HEK293 (cell line): Measurements from ENCODE around the gene HERC4.

Experiments
- CTCF ChIA-PET: fragments of 350-600 bp; formaldehyde crosslinking; extraction: SDS; loops from one replicate; lab custom pipeline; 2021; ENCODE audit warnings: antibody characterized with exemption; lab: Yijun Ruan, JAX
- POLR2A ChIA-PET: fragments of 300-600 bp; formaldehyde crosslinking; extraction: SDS; loops from one replicate; lab custom pipeline; 2020; ENCODE audit warnings: antibody characterized with exemption, inconsistent platforms; lab: Yijun Ruan, JAX
- H3K27ac ChIP-seq: fragments of 200-500 bp; sonication (Bioruptor generic); 2 replicates; pipeline ENCODE4 v1.5.1; 2014; ENCODE audit warnings: low read depth, low read length, control low read depth, inconsistent platforms; ENCODE audit errors: extremely low read depth
- H3K36me3 ChIP-seq, 2 experiments: fragments of 200-500 bp in 1 of 2; sonication (Bioruptor generic) in 1 of 2; 1 replicate in 1 of 2; 2 replicates in 1 of 2; pipeline ENCODE4 v1.5.1; 2014 to 2017; ENCODE audit warnings: inconsistent platforms in 2 of 2, low read length in 2 of 2; ENCODE audit not compliant: control insufficient read depth in 2 of 2, insufficient read depth in 1 of 2
- H3K4me1 ChIP-seq: fragments of 200-500 bp; sonication (Bioruptor generic); 2 replicates; pipeline ENCODE4 v1.5.1; 2014; ENCODE audit warnings: mild to moderate bottlenecking, low read length, inconsistent platforms; ENCODE audit not compliant: control insufficient read depth, insufficient read depth
- H3K4me3 ChIP-seq: 2 replicates; pipeline ENCODE4 v1.5.1; 2011; ENCODE audit warnings: low read depth, mild to moderate bottlenecking, control low read depth, low read length, moderate library complexity
- H3K9me3 ChIP-seq: fragments of 200-500 bp; sonication (Bioruptor generic); 2 replicates; pipeline ENCODE4 v1.5.1; 2014; ENCODE audit warnings: low read depth, low read length, inconsistent platforms; ENCODE audit not compliant: control insufficient read depth, insufficient read depth
- FEZF1 ChIP-seq: fragments of 450-650 bp; formaldehyde crosslinking; IDR thresholded peaks from 2 replicates; pipeline ENCODE4 v1.5.1; 2016; ENCODE audit warnings: missing biosample characterization, missing genetic modification characterization
- KLF1 ChIP-seq: fragments of 450-650 bp; formaldehyde crosslinking; IDR thresholded peaks from 2 replicates; pipeline ENCODE4 v1.5.1; 2016; ENCODE audit warnings: missing biosample characterization, missing genetic modification characterization
- OSR2 ChIP-seq: fragments of 450-650 bp; formaldehyde crosslinking; IDR thresholded peaks from 2 replicates; pipeline ENCODE4 v1.5.1; 2016; ENCODE audit warnings: missing biosample characterization, missing genetic modification characterization
- SP2 ChIP-seq: fragments of 450-650 bp; formaldehyde crosslinking; IDR thresholded peaks from 2 replicates; pipeline ENCODE4 v1.5.1; 2016; ENCODE audit warnings: missing biosample characterization, missing genetic modification characterization
- ZBTB17 ChIP-seq: fragments of 450-650 bp; formaldehyde crosslinking; IDR thresholded peaks from 2 replicates; pipeline ENCODE4 v1.5.1; 2016; ENCODE audit warnings: missing biosample characterization, missing genetic modification characterization
- ZFHX2 ChIP-seq: fragments of 450-650 bp; formaldehyde crosslinking; conservative IDR thresholded peaks from 2 replicates; pipeline ENCODE4 v1.5.1; 2016; ENCODE audit warnings: missing biosample characterization, missing genetic modification characterization
- ZFP37 ChIP-seq: fragments of 450-650 bp; formaldehyde crosslinking; IDR thresholded peaks from 2 replicates; pipeline ENCODE4 v1.5.1; 2016; ENCODE audit warnings: missing biosample characterization, missing genetic modification characterization
- ZNF133 ChIP-seq: fragments of 450-650 bp; formaldehyde crosslinking; IDR thresholded peaks from 2 replicates; pipeline ENCODE4 v1.5.1; 2016; ENCODE audit warnings: missing biosample characterization, missing genetic modification characterization
- ZNF146 ChIP-seq: fragments of 450-650 bp; formaldehyde crosslinking; IDR thresholded peaks from 2 replicates; pipeline ENCODE4 v1.5.1; 2016; ENCODE audit warnings: missing biosample characterization, missing genetic modification characterization
- ZNF155 ChIP-seq: fragments of 450-650 bp; formaldehyde crosslinking; IDR thresholded peaks from 2 replicates; pipeline ENCODE4 v1.5.1; 2016; ENCODE audit warnings: missing biosample characterization, missing genetic modification characterization
- ZNF2 ChIP-seq: fragments of 450-650 bp; formaldehyde crosslinking; IDR thresholded peaks from 2 replicates; pipeline ENCODE4 v1.5.1; 2016; ENCODE audit warnings: missing biosample characterization, missing genetic modification characterization
- ZNF221 ChIP-seq: fragments of 450-650 bp; formaldehyde crosslinking; IDR thresholded peaks from 2 replicates; pipeline ENCODE4 v1.5.1; 2017; ENCODE audit warnings: missing biosample characterization, missing genetic modification characterization, borderline replicate concordance
- ZNF394 ChIP-seq: fragments of 450-650 bp; formaldehyde crosslinking; IDR thresholded peaks from 2 replicates; pipeline ENCODE4 v1.5.1; 2016; ENCODE audit warnings: missing biosample characterization, missing genetic modification characterization, mild to moderate bottlenecking, moderate library complexity, borderline replicate concordance
- ZNF433 ChIP-seq: fragments of 450-650 bp; formaldehyde crosslinking; IDR thresholded peaks from 2 replicates; pipeline ENCODE4 v1.5.1; 2016; ENCODE audit warnings: missing biosample characterization, missing genetic modification characterization, low read depth
- ZNF561 ChIP-seq: fragments of 450-650 bp; IDR thresholded peaks from 2 replicates; pipeline ENCODE4 v1.5.1; 2018; ENCODE audit warnings: missing biosample characterization, missing genetic modification characterization, borderline replicate concordance
- ZNF585B ChIP-seq: fragments of 450-650 bp; formaldehyde crosslinking; IDR thresholded peaks from 2 replicates; pipeline ENCODE4 v1.5.1; 2016; ENCODE audit warnings: missing biosample characterization, missing genetic modification characterization
- ZNF777 ChIP-seq: fragments of 450-650 bp; formaldehyde crosslinking; IDR thresholded peaks from 2 replicates; pipeline ENCODE4 v1.5.1; 2017; ENCODE audit warnings: missing biosample characterization, missing genetic modification characterization, borderline replicate concordance
- ZNF785 ChIP-seq: fragments of 450-650 bp; formaldehyde crosslinking; IDR thresholded peaks from 2 replicates; pipeline ENCODE4 v1.5.1; 2016; ENCODE audit warnings: missing biosample characterization, missing genetic modification characterization
- ZNF837 ChIP-seq: fragments of 450-650 bp; formaldehyde crosslinking; IDR thresholded peaks from 2 replicates; pipeline ENCODE4 v1.5.1; 2016; ENCODE audit warnings: missing biosample characterization, missing genetic modification characterization
- ZNF843 ChIP-seq: fragments of 450-650 bp; formaldehyde crosslinking; IDR thresholded peaks from 2 replicates; pipeline ENCODE4 v1.5.1; 2016; ENCODE audit warnings: missing biosample characterization, missing genetic modification characterization
- TF ChIP-seq, protein P1 (sequence below): fragments of 450-650 bp; formaldehyde crosslinking; IDR thresholded peaks from 2 replicates; pipeline ENCODE4 v1.5.1; 2016; ENCODE audit warnings: missing biosample characterization, missing genetic modification characterization
- TF ChIP-seq, protein P2 (sequence below): fragments of 450-650 bp; formaldehyde crosslinking; IDR thresholded peaks from 2 replicates; pipeline ENCODE4 v1.5.1; 2017; ENCODE audit warnings: missing biosample characterization, missing genetic modification characterization
- TF ChIP-seq, protein P3 (sequence below): fragments of 450-650 bp; formaldehyde crosslinking; IDR thresholded peaks from 2 replicates; pipeline ENCODE4 v1.5.1; 2016; ENCODE audit warnings: missing biosample characterization, missing genetic modification characterization
- TF ChIP-seq, protein P4 (sequence below): fragments of 450-650 bp; formaldehyde crosslinking; IDR thresholded peaks from 2 replicates; pipeline ENCODE4 v1.5.1; 2016; ENCODE audit warnings: missing biosample characterization, missing genetic modification characterization
- TF ChIP-seq, protein P5 (sequence below): fragments of 450-650 bp; formaldehyde crosslinking; IDR thresholded peaks from 2 replicates; pipeline ENCODE4 v1.5.0; 2017; ENCODE audit warnings: missing biosample characterization, missing genetic modification characterization, borderline replicate concordance
- TF ChIP-seq, protein P6 (sequence below): fragments of 450-650 bp; formaldehyde crosslinking; IDR thresholded peaks from 2 replicates; pipeline ENCODE4 v1.5.1; 2016; ENCODE audit warnings: missing biosample characterization, missing genetic modification characterization

HERC4 gene

DNA sequence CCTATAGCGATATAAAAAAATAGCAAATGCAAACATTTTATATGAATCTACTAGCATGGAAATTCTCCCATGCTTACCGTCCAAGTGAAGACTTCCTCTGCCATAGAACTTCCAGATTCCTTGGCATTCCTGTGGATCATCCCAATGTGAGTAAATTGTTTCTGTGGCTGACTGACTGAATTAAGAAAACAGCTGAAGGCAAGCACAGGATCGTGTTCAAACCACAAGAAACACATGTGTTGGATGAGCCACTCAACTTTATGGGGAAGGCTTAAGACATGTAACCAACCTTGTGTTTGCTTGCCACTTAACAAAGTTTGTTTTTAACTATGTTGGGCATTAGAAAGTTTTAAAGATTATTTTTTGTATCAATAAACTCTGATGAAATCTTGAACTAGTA is 31.6 kb upstream of the HERC4 start (continued):
- TF ChIP-seq ZNF561 (tag by site-specific recombination) (0 out of 2 replicates have a peak, but pooled peaks have one; percentile 46), ZBTB17 (tag by site-specific recombination) (no peak), ZNF394 (tag by site-specific recombination) (no peak), ZNF785 (tag by site-specific recombination) (no peak), OSR2 (tag by site-specific recombination) (peak; percentile 72; the same call in 1 of the 2 replicates), ZNF843 (tag by site-specific recombination) (peak; percentile 87), FEZF1 (tag by site-specific recombination) (peak; percentile 66), ZNF2 (no peak), ZNF777 (no peak)
- TF ChIP-seq, protein P1, sequence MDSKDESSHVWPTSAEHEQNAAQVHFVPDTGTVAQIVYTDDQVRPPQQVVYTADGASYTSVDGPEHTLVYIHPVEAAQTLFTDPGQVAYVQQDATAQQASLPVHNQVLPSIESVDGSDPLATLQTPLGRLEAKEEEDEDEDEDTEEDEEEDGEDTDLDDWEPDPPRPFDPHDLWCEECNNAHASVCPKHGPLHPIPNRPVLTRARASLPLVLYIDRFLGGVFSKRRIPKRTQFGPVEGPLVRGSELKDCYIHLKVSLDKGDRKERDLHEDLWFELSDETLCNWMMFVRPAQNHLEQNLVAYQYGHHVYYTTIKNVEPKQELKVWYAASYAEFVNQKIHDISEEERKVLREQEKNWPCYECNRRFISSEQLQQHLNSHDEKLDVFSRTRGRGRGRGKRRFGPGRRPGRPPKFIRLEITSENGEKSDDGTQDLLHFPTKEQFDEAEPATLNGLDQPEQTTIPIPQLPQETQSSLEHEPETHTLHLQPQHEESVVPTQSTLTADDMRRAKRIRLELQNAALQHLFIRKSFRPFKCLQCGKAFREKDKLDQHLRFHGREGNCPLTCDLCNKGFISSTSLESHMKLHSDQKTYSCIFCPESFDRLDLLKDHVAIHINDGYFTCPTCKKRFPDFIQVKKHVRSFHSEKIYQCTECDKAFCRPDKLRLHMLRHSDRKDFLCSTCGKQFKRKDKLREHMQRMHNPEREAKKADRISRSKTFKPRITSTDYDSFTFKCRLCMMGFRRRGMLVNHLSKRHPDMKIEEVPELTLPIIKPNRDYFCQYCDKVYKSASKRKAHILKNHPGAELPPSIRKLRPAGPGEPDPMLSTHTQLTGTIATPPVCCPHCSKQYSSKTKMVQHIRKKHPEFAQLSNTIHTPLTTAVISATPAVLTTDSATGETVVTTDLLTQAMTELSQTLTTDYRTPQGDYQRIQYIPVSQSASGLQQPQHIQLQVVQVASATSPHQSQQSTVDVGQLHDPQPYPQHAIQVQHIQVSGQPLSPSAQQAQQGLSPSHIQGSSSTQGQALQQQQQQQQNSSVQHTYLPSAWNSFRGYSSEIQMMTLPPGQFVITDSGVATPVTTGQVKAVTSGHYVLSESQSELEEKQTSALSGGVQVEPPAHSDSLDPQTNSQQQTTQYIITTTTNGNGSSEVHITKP (tag by site-specific recombination) = peak; percentile 62; the same call in 1 of the 2 replicates
- TF ChIP-seq, protein P2, sequence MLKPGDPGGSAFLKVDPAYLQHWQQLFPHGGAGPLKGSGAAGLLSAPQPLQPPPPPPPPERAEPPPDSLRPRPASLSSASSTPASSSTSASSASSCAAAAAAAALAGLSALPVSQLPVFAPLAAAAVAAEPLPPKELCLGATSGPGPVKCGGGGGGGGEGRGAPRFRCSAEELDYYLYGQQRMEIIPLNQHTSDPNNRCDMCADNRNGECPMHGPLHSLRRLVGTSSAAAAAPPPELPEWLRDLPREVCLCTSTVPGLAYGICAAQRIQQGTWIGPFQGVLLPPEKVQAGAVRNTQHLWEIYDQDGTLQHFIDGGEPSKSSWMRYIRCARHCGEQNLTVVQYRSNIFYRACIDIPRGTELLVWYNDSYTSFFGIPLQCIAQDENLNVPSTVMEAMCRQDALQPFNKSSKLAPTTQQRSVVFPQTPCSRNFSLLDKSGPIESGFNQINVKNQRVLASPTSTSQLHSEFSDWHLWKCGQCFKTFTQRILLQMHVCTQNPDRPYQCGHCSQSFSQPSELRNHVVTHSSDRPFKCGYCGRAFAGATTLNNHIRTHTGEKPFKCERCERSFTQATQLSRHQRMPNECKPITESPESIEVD = peak; percentile 84

DNA sequence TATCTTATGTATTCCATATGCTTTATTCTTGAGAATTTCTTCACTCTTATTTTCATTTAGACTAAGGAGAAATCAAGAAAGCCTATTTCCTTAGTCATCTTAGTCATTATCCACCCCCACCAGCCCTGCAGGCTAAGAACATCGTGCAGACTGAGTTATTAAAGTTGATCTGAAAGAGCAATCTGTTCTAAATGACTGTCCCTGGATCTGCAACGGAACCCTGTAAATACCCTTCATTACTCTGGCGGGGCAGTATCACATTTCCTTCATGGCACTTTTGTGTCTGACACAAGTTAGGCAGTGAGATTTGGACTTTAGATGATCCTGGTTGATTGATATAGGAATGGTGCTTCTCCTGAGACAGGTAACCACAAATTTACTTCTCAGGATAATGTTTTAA is 30.7 kb upstream of the HERC4 start:
- Histone ChIP-seq H3K36me3 (no peaks in the 10 kb centered on the region), H3K9me3 (no peaks in the 10 kb centered on the region), H3K4me3 (no peak overlapping the region), H3K4me1 (peaks cover 18% of the 10 kb centered on the region), H3K27ac (no peak overlapping the region)
- ChIA-PET CTCF (no interaction called here), POLR2A (no interaction called here)
- no peak for TF ChIP-seq ZFHX2 (tag by site-specific recombination)
- TF ChIP-seq ZNF133 (tag by site-specific recombination) = no peak
- TF ChIP-seq ZNF433 = no peak
- TF ChIP-seq KLF1 (tag by site-specific recombination) = no peak
- TF ChIP-seq ZNF146 (tag by site-specific recombination) = no peak
- TF ChIP-seq ZFP37 (tag by site-specific recombination) = no peak
- TF ChIP-seq ZNF155 = no peak
- no peak for TF ChIP-seq ZNF221
- TF ChIP-seq, protein P3, sequence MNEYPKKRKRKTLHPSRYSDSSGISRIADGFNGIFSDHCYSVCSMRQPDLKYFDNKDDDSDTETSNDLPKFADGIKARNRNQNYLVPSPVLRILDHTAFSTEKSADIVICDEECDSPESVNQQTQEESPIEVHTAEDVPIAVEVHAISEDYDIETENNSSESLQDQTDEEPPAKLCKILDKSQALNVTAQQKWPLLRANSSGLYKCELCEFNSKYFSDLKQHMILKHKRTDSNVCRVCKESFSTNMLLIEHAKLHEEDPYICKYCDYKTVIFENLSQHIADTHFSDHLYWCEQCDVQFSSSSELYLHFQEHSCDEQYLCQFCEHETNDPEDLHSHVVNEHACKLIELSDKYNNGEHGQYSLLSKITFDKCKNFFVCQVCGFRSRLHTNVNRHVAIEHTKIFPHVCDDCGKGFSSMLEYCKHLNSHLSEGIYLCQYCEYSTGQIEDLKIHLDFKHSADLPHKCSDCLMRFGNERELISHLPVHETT (tag by site-specific recombination) = 0 out of 2 replicates have a peak, but pooled peaks have one; percentile 57
- TF ChIP-seq, protein P4, sequence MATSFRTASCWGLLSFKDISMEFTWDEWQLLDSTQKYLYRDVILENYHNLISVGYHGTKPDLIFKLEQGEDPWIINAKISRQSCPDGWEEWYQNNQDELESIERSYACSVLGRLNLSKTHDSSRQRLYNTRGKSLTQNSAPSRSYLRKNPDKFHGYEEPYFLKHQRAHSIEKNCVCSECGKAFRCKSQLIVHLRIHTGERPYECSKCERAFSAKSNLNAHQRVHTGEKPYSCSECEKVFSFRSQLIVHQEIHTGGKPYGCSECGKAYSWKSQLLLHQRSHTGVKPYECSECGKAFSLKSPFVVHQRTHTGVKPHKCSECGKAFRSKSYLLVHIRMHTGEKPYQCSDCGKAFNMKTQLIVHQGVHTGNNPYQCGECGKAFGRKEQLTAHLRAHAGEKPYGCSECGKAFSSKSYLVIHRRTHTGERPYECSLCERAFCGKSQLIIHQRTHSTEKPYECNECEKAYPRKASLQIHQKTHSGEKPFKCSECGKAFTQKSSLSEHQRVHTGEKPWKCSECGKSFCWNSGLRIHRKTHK (tag by site-specific recombination) = no peak
- TF ChIP-seq, protein P5, sequence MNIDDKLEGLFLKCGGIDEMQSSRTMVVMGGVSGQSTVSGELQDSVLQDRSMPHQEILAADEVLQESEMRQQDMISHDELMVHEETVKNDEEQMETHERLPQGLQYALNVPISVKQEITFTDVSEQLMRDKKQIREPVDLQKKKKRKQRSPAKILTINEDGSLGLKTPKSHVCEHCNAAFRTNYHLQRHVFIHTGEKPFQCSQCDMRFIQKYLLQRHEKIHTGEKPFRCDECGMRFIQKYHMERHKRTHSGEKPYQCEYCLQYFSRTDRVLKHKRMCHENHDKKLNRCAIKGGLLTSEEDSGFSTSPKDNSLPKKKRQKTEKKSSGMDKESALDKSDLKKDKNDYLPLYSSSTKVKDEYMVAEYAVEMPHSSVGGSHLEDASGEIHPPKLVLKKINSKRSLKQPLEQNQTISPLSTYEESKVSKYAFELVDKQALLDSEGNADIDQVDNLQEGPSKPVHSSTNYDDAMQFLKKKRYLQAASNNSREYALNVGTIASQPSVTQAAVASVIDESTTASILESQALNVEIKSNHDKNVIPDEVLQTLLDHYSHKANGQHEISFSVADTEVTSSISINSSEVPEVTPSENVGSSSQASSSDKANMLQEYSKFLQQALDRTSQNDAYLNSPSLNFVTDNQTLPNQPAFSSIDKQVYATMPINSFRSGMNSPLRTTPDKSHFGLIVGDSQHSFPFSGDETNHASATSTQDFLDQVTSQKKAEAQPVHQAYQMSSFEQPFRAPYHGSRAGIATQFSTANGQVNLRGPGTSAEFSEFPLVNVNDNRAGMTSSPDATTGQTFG = no peak
- TF ChIP-seq ZNF837 = no peak
- no peak for TF ChIP-seq SP2 (tag by site-specific recombination)
- TF ChIP-seq, protein P6, sequence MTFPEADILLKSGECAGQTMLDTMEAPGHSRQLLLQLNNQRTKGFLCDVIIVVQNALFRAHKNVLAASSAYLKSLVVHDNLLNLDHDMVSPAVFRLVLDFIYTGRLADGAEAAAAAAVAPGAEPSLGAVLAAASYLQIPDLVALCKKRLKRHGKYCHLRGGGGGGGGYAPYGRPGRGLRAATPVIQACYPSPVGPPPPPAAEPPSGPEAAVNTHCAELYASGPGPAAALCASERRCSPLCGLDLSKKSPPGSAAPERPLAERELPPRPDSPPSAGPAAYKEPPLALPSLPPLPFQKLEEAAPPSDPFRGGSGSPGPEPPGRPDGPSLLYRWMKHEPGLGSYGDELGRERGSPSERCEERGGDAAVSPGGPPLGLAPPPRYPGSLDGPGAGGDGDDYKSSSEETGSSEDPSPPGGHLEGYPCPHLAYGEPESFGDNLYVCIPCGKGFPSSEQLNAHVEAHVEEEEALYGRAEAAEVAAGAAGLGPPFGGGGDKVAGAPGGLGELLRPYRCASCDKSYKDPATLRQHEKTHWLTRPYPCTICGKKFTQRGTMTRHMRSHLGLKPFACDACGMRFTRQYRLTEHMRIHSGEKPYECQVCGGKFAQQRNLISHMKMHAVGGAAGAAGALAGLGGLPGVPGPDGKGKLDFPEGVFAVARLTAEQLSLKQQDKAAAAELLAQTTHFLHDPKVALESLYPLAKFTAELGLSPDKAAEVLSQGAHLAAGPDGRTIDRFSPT (tag by site-specific recombination) = no peak
- no peak for TF ChIP-seq ZNF585B (tag by site-specific recombination)
